T-helper 1 cell treated with Interleukin-12 subunit alpha and Interleukin-12 subunit beta and Interleukin-4 antibody, amounts not matched to agents 30 μg/mL and 1 μg/mL, for 36 hours (primary cell): ENCODE data around the gene EVL.
A peak's percentile ranks its signal among the peaks of the same experiment; 100 is the strongest.

Experiments
- H3K27ac Mint-ChIP-seq: one replicate; pipeline ENCODE4 v1.8.0; 2021; ENCODE audit warnings: mild to moderate bottlenecking, mixed read lengths
- H3K27me3 Mint-ChIP-seq: one replicate; pipeline ENCODE4 v1.8.0; 2021; ENCODE audit warnings: low read depth, mixed read lengths
- H3K36me3 Mint-ChIP-seq: one replicate; pipeline ENCODE4 v1.8.0; 2021; ENCODE audit warnings: low read depth, mixed read lengths
- H3K4me1 Mint-ChIP-seq: one replicate; pipeline ENCODE4 v1.8.0; 2021; ENCODE audit warnings: low read depth, mixed read lengths
- H3K4me3 Mint-ChIP-seq: one replicate; pipeline ENCODE4 v1.8.0; 2021; ENCODE audit warnings: mild to moderate bottlenecking, moderate library complexity, mixed read lengths
- H3K9me3 Mint-ChIP-seq: one replicate; pipeline ENCODE4 v1.8.0; 2021; ENCODE audit warnings: mixed read lengths

Gene EVL

GRCh38 chr14:100100032-100100703 lies 34.9 kb downstream of the EVL start:
- Mint-ChIP-seq H3K27me3 (no peaks in the 10 kb centered on the region), H3K9me3 (no peaks in the 10 kb centered on the region), H3K4me1 (peaks cover 74% of the 10 kb centered on the region), H3K4me3 (peak overlapping the region; percentile 29), H3K36me3 (peaks cover 72% of the 10 kb centered on the region), H3K27ac (peak overlapping the region; percentile 55)

DNA sequence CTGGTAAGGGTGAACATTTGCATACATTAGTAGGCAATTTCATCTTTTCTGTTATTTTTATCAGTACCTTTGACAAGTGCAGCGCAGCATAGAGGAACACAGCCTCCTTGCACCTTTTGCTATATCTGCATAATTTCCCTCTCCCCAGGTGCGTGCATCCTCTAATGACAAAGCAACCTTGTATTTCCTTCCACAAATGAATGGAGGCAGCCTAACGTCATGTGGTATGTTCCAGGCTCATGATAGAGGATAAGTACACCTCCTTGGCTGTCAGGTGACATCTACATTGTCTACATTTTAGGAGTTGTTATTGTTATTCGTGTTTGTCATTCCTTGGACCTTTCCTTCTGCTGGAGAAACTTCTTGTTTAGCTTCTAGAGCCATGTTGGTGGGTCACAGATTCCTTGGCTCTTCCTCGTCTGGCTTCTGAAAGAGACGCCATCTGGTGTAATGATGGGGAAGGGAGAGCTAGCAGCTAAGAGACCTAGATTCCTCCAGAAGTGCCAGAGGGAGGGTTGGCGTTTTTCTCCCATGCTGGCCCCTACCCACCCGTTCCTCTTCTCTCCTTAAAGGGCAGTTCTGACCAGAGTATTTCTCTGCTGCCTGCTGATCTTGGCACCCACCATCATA lies 37.0 kb downstream of the EVL start:
- Mint-ChIP-seq H3K4me1 (peaks cover 79% of the 10 kb centered on the region), H3K9me3 (no peaks in the 10 kb centered on the region), H3K27ac (peak overlapping the region; percentile 79), H3K36me3 (peaks cover 74% of the 10 kb centered on the region), H3K27me3 (no peaks in the 10 kb centered on the region), H3K4me3 (peak overlapping the region; percentile 47)

GRCh38 chr14:100103250-100104005 lies 38.2 kb downstream of the EVL start:
- peaks cover 70% of the 10 kb centered on the region for H3K36me3 Mint-ChIP-seq
- H3K4me1 Mint-ChIP-seq = peaks cover 79% of the 10 kb centered on the region
- peak overlapping the region; percentile 69 for H3K4me3 Mint-ChIP-seq
- peak overlapping the region; percentile 78 for H3K27ac Mint-ChIP-seq
- no peaks in the 10 kb centered on the region for H3K9me3 Mint-ChIP-seq
- H3K27me3 Mint-ChIP-seq = no peaks in the 10 kb centered on the region

DNA sequence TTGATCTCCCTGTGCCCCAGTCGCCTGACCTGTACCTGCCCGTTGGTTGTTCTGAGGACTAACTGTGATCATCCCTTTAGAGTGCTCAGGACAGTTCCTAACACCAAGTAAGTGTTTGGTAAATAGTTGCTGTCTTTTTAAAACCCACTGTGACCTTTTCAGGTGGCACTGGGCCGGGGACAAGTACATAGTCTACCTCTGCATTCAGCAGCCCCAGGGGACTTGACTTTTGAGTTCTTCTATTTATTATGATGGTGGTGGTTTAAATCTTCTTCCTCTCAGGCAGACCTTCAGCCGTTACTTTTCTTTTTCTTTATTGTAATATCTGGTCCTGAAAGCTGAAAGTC lies 38.8 kb downstream of the EVL start:
- H3K9me3 Mint-ChIP-seq = no peaks in the 10 kb centered on the region
- peak overlapping the region; percentile 78 for H3K27ac Mint-ChIP-seq
- H3K4me1 Mint-ChIP-seq = peaks cover 79% of the 10 kb centered on the region
- peak overlapping the region; percentile 69 for H3K4me3 Mint-ChIP-seq
- peaks cover 71% of the 10 kb centered on the region for H3K36me3 Mint-ChIP-seq
- H3K27me3 Mint-ChIP-seq = no peaks in the 10 kb centered on the region

GRCh38 chr14:100104523-100105300 lies 39.5 kb downstream of the EVL start:
- H3K4me3 Mint-ChIP-seq = peak overlapping the region; percentile 69
- peaks cover 77% of the 10 kb centered on the region for H3K4me1 Mint-ChIP-seq
- no peaks in the 10 kb centered on the region for H3K9me3 Mint-ChIP-seq
- peak overlapping the region; percentile 78 for H3K27ac Mint-ChIP-seq
- H3K36me3 Mint-ChIP-seq = peaks cover 74% of the 10 kb centered on the region
- no peaks in the 10 kb centered on the region for H3K27me3 Mint-ChIP-seq

DNA sequence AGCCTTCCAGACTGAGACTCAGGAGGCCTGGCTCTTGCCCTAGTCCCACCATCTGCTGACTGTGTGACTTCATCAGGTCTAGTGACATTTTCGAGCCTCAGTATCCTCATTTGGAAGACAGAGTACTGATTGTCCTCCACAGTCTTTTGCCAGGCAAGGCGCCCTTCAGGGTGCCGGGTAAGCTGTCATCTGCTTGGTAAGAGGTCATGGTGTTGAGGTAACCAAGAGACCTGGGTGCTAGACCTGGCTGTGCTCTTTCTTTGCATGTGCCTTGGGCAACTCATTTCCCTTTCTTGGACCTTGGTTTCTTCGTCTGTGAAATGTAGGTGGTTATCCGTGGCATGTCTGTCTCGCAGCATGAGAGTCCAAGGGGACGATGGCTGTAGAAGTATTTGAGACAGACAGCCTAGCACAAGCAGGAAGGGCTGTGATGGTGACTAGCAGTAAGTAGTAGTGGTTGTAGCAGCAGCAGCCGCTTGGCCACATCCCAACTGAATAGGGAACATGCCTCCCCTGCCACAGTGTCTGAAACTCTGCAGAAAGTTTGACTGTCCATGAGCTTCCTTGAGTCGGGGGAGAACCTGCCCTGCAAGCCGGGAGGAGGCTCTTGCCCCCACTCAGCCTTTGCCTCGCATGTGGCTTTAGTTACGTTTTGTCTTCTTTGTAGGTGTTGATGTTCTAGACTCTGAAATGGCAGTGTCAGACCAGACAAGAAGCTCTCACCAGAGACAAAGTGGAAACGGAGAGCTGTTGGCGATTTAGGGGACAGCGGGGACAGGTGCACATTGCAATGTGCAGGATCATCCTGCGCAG lies 40.3 kb downstream of the EVL start:
- Mint-ChIP-seq H3K4me1 (peaks cover 71% of the 10 kb centered on the region), H3K9me3 (no peaks in the 10 kb centered on the region), H3K27me3 (no peaks in the 10 kb centered on the region), H3K27ac (peak overlapping the region; percentile 78), H3K4me3 (peak overlapping the region; percentile 69), H3K36me3 (peaks cover 68% of the 10 kb centered on the region)

DNA sequence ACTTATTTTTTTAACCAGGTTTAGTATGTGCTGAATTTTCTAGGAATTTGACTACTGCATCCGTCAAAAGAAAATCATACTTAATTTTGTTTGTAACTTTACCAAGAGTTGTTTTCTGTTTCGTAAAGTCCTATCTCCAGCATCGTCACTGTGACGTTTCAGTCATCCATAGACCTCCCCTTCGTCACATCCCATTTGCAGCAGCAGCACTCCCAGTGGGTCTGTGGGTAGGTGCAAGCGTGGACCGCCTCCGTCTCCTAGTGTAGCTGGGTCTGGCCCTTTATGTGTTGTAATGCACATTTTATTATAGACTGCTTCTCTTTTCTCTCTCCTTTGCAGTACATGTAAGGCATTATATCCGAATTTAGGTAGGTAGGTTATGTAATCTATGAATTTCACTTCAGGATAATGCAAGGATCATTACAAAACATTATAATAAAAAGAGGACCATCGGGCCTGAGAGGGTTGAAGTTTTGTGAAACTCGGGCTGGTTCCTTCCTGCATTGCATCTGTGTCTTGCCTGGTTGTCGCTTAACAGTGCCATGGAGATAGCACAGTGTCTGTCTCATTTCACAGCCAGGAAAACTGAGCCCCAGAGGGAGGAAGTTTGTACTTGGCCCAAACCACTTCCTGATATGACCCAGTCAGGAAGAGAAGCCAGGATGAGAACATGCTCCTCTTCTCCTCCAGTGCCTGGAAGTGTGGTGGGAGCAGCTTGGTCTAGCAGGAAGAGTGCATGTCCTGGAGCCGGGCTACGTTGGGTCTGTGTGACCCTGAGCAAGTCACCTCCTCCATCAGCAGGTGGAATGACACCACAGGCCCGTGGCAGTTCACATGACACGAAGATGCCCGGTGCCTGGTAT lies 41.3 kb downstream of the EVL start:
- Mint-ChIP-seq H3K9me3 (no peaks in the 10 kb centered on the region), H3K27me3 (no peaks in the 10 kb centered on the region), H3K4me3 (peak overlapping the region; percentile 69), H3K36me3 (peaks cover 66% of the 10 kb centered on the region), H3K27ac (peak overlapping the region; percentile 78), H3K4me1 (peaks cover 68% of the 10 kb centered on the region)

DNA sequence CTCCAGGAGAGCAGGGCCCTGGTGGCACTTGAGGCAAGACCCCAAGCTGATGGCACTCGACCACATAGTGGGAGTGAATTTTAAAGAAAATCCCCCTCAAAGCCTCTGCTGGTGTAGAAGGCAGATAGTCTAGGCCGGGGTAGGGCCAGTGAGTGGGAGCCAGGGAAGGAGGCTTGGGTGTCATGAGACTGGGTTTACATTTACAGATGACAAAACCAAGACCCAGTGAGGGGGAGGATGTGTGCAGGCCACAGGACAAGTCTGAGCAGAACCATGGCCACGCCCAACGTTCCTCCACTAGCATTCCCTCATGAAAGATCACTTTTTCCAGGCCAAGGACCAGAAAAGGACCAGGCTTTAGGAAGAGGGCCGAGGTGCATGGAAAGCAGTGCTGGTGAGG lies 42.0 kb downstream of the EVL start:
- Mint-ChIP-seq H3K9me3 (no peaks in the 10 kb centered on the region), H3K27me3 (no peaks in the 10 kb centered on the region), H3K27ac (peak overlapping the region; percentile 78), H3K36me3 (peaks cover 68% of the 10 kb centered on the region), H3K4me1 (peaks cover 70% of the 10 kb centered on the region), H3K4me3 (peak overlapping the region; percentile 69)

DNA sequence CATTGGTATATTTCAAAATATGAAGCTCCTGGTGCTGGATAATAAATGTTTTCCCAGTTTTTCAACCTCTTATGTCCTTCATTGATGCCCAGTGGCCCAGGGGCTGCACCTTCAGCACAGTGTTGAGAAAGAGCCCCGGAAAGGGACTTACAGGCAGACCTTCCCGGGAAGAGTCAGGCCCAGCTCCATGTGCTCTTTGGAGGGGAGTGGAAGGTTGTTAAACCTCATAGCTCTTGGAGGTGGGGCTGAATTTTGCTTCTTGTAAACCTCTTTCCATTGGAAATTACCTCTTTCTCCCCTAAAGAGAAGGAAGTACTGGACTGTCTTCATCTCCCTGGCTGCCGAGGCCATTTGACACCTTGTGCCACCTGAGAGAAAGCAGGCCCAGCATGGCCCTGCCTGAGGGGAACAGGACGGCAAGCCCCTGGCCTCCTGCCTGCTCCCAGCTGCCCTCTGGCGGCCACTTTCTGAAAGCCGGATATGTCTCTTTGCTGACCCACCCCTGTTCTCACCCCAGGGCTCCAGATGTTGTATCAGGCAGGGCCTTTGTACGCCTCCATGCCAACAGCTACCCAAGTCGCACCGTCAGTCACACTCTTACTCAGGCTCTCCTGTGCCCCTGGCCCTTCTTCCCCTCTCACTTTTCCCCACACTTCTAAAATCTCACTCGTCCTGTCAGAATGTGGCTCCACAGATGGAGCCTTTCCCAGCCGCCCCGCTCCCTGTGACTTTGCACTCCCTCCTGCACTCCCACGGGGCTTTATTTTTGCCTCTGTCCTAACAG lies 43.0 kb downstream of the EVL start:
- Mint-ChIP-seq H3K27ac (peak overlapping the region; percentile 78), H3K9me3 (no peaks in the 10 kb centered on the region), H3K4me1 (peaks cover 72% of the 10 kb centered on the region), H3K36me3 (peaks cover 69% of the 10 kb centered on the region), H3K4me3 (peak overlapping the region; percentile 27), H3K27me3 (no peaks in the 10 kb centered on the region)

- peaks cover 66% of the 10 kb centered on the region for H3K4me1 Mint-ChIP-seq
- no peaks in the 10 kb centered on the region for H3K9me3 Mint-ChIP-seq
- peaks cover 66% of the 10 kb centered on the region for H3K36me3 Mint-ChIP-seq
- H3K4me3 Mint-ChIP-seq = peak overlapping the region; percentile 15
- H3K27me3 Mint-ChIP-seq = no peaks in the 10 kb centered on the region
- peak overlapping the region; percentile 80 for H3K27ac Mint-ChIP-seq
Measured at GRCh38 chr14:100108840-100109593, 43.8 kb downstream of the EVL start.

- Mint-ChIP-seq H3K36me3 (peaks cover 61% of the 10 kb centered on the region), H3K27ac (peak overlapping the region; percentile 80), H3K4me3 (no peak overlapping the region), H3K27me3 (no peaks in the 10 kb centered on the region), H3K4me1 (peaks cover 60% of the 10 kb centered on the region), H3K9me3 (no peaks in the 10 kb centered on the region)
Measured at GRCh38 chr14:100109594-100109955, 44.4 kb downstream of the EVL start.

DNA sequence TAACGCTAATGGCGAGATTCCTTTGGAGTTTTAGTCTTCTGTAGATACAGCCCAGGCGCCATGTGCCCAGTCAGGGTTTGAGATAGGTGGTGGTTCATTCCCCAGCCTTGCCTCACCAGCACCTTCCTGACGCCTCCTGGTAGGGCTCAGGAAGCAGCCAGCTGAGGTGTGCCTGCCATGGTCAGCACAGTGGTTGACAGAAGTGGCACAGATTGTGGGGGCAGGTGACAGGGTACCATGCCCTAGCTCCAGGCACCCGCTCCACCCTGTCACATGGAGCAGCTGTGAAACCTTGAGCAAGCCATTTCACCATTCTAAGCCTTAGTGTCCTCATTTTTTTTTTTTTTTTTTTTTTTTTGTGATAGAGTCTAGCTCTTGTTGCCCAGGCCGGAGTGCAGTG lies 45.6 kb downstream of the EVL start:
- Mint-ChIP-seq H3K4me1 (peaks cover 49% of the 10 kb centered on the region), H3K9me3 (no peaks in the 10 kb centered on the region), H3K4me3 (no peak overlapping the region), H3K36me3 (peaks cover 57% of the 10 kb centered on the region), H3K27ac (no peak overlapping the region), H3K27me3 (no peaks in the 10 kb centered on the region)
